ENCODE data around the gene LRRC3. TPM values are rescaled to one million over a fixed set of nuclear protein-coding genes. Genes with fewer than 3 reads are reported as not detected.

Gene LRRC3
- total RNA-seq, 2 donors from 2014 or later = 6.5 to 8.3 TPM

DNA sequence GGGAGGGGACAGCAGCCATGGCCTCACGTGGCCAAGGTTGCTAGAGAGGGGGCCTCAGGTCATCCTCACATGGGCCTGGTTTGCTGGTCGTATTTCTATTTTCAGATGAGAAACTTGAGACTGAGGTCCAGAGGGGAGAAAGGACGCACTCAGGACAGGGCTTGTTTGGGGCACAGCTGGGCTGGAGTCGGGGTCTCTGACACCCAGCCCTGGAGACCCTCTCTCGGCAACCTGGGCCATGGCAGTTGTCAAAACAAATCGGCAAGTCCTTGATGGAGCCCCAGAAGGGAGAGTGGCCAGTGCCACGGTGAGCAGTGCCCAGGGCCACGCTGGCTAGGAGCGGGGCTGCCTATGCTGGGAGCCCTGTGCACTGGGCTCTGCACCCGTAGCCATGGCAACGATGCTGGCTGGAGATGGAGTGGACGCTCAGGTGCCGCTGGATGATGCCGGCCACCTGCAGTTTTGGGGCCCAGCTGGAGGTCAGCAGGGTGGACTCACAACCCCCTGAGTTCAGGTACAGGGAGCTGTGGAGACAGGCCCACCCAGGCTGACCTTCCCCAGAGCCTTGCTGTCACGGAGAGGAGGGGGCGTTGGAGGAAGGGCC, 11.1 kb downstream of the LRRC3 start:
- H3K27ac ChIP-seq = no peak overlapping the region
- no peak overlapping the region for H3K4me3 ChIP-seq
- DNase-seq (ENCODE audit: low spot score) (no peak), ATAC-seq (ENCODE audit: insufficient number of reproducible peaks, low FRiP score, low read depth) (no peak)
- TF ChIP-seq, protein P1, sequence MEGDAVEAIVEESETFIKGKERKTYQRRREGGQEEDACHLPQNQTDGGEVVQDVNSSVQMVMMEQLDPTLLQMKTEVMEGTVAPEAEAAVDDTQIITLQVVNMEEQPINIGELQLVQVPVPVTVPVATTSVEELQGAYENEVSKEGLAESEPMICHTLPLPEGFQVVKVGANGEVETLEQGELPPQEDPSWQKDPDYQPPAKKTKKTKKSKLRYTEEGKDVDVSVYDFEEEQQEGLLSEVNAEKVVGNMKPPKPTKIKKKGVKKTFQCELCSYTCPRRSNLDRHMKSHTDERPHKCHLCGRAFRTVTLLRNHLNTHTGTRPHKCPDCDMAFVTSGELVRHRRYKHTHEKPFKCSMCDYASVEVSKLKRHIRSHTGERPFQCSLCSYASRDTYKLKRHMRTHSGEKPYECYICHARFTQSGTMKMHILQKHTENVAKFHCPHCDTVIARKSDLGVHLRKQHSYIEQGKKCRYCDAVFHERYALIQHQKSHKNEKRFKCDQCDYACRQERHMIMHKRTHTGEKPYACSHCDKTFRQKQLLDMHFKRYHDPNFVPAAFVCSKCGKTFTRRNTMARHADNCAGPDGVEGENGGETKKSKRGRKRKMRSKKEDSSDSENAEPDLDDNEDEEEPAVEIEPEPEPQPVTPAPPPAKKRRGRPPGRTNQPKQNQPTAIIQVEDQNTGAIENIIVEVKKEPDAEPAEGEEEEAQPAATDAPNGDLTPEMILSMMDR (IDR thresholded peaks at IDR 0.05) = no peak
- no peaks in the 10 kb centered on the region for H3K36me3 ChIP-seq
- no peaks in the 10 kb centered on the region for H3K9me3 ChIP-seq
- H3K27me3 ChIP-seq (replicated peaks; ENCODE audit: insufficient read depth) = no peaks in the 10 kb centered on the region
- H3K4me1 ChIP-seq (ENCODE audit: control insufficient read depth in 1 of 2, low read depth in 2 of 2) = no peaks in the 10 kb centered on the region

DNA sequence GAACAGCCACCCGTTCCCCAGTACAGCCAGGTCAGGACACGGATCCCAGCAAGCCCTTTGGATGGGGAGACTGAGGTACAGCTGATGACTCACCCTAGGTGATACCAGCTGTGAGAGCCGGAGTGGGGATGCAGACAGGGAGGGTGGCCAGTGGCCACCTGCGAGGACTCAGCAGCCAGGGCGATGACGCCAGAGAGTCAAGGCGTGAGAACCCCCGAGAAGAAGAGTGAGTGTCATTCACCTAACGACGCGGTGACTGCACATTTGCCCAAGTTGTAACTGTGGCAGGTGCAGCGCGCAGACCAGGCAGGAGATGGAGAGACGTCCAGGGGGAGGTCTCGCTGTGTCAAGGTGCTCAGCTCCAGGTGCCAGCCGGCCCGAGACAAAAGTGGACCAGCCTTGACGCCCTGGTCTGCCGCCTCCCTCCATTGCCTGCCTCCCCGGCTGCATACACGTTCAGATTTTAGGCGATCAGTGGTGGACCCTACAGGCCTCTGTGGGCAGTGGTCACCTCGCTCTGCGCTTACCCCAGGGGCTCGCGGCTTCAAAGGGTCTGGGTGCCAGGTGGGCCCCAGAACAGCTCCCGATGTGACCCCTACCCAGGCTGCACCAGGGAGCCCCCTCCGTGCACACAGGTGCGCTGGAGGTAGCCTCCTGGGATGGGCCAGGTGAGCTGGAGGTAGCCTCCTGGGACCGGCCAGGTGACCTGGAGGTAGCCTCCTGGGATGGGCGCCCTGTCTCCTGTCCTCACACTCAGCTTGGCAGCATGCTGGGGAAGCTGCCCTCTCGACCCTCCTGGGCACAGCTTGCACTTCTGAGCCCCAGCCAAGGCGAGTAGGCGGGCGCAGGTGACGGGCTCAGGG, 11.9 kb downstream of the LRRC3 start:
- no peaks in the 10 kb centered on the region for H3K27me3 ChIP-seq (replicated peaks; ENCODE audit: insufficient read depth)
- H3K27ac ChIP-seq = no peak overlapping the region
- no peak for ATAC-seq (ENCODE audit: insufficient number of reproducible peaks, low FRiP score, low read depth)
- no peaks in the 10 kb centered on the region for H3K9me3 ChIP-seq
- no peak for DNase-seq (ENCODE audit: low spot score)
- no peaks in the 10 kb centered on the region for H3K36me3 ChIP-seq
- TF ChIP-seq, protein P1 (IDR thresholded peaks at IDR 0.05) = no peak
- H3K4me1 ChIP-seq (ENCODE audit: control insufficient read depth in 1 of 2, low read depth in 2 of 2) = no peaks in the 10 kb centered on the region
- H3K4me3 ChIP-seq = no peak overlapping the region

DNA sequence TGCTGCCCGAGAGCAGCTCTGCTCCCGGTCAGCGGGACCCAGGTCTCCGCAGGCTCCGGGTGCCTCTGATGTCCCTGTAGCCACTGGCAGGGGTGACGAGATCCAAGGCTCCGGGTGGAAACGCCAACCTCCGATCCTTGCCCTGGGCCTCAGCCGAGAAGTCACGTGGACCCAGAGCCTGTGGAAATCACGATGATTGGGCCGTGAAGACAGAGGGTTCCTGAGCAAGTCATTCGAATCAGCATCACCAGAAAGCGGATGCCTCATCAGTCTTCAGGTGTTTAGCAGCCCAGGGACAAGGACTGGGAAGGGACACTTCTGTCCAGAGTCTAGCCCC, 12.5 kb downstream of the LRRC3 start:
- Histone ChIP-seq H3K9me3 (no peaks in the 10 kb centered on the region), H3K27me3 (replicated peaks; ENCODE audit: insufficient read depth) (no peaks in the 10 kb centered on the region), H3K4me1 (ENCODE audit: control insufficient read depth in 1 of 2, low read depth in 2 of 2) (no peaks in the 10 kb centered on the region), H3K27ac (no peak overlapping the region), H3K4me3 (no peak overlapping the region), H3K36me3 (no peaks in the 10 kb centered on the region)
- ATAC-seq (ENCODE audit: insufficient number of reproducible peaks, low FRiP score, low read depth) (no peak), DNase-seq (ENCODE audit: low spot score) (no peak)
- TF ChIP-seq, protein P1 (IDR thresholded peaks at IDR 0.05) = no peak

DNA sequence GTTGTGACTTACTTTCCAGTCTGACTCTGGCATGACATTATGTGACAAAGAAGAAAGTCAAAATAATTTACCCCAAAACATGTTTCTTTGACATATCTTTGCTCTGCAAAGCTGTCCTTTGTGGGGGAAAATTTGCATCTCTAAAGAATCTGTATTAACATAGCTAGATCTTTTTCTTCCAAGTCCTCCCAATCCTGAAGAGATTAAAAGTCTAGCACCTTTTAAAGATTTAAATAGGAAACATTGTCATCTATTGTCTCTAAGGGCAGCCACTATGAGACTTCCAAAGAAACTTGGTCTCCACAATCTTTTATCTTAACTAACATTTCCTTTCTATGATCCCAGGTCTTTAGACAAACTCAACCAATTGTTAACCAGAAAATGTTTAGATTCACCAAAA, 16.0 kb downstream of the LRRC3 start:
- no peaks in the 10 kb centered on the region for H3K36me3 ChIP-seq
- no peaks in the 10 kb centered on the region for H3K4me1 ChIP-seq (ENCODE audit: control insufficient read depth in 1 of 2, low read depth in 2 of 2)
- no peak overlapping the region for H3K4me3 ChIP-seq
- no peaks in the 10 kb centered on the region for H3K9me3 ChIP-seq
- DNase-seq (ENCODE audit: low spot score) (no peak), ATAC-seq (ENCODE audit: insufficient number of reproducible peaks, low FRiP score, low read depth) (no peak)
- TF ChIP-seq, protein P1 (IDR thresholded peaks at IDR 0.05) = no peak
- no peaks in the 10 kb centered on the region for H3K27me3 ChIP-seq (replicated peaks; ENCODE audit: insufficient read depth)
- H3K27ac ChIP-seq = no peak overlapping the region

DNA sequence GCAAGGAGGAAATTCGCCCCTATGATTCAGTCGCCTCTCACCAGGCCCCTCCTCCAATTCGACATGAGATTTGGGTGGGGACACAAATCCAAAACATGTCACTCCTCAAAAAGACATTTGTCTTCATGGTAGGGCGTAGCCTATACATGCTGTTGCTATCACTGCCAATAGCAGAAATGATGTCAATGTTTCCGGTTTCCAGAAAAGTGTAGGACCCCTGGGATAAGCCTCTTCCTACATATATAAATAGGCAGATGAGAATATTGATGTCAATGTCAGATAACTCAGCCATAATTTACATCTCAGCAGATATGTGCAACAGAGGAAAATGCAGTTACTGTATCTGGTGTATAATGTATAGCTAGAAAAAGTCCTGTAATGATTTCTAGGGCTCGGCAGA, 16.7 kb downstream of the LRRC3 start:
- TF ChIP-seq, protein P1 (IDR thresholded peaks at IDR 0.05) = no peak
- ATAC-seq (ENCODE audit: insufficient number of reproducible peaks, low FRiP score, low read depth) (no peak), DNase-seq (ENCODE audit: low spot score) (no peak)
- Histone ChIP-seq H3K27ac (no peak overlapping the region), H3K4me3 (no peak overlapping the region), H3K36me3 (no peaks in the 10 kb centered on the region), H3K27me3 (replicated peaks; ENCODE audit: insufficient read depth) (no peaks in the 10 kb centered on the region), H3K4me1 (ENCODE audit: control insufficient read depth in 1 of 2, low read depth in 2 of 2) (no peaks in the 10 kb centered on the region), H3K9me3 (no peaks in the 10 kb centered on the region)
